T-helper 2 cell treated with Interferon-gamma antibody and Interleukin-4, amounts not matched to agents 5 μg/mL and 100 μg/mL, for 36 hours (primary cell): ENCODE results near the gene ACTR1B.
"Not testable (repeated sequence)": the region's sequence is repeated elsewhere in the genome, so short reads cannot be mapped to it uniquely, and the experiment has no call there.

Experiments
- DNase-seq: peaks from one replicate; pipeline ENCODE4 v3.0.0; 2021; ENCODE audit warnings: low spot score
- H3K27ac Mint-ChIP-seq: one replicate; pipeline ENCODE4 v1.8.0; 2021; ENCODE audit warnings: mild to moderate bottlenecking, mixed read lengths
- H3K27me3 Mint-ChIP-seq: one replicate; pipeline ENCODE4 v1.8.0; 2021; ENCODE audit warnings: low read depth, mixed read lengths
- H3K36me3 Mint-ChIP-seq: one replicate; pipeline ENCODE4 v1.8.0; 2021; ENCODE audit warnings: low read depth, mixed read lengths
- H3K4me1 Mint-ChIP-seq: one replicate; pipeline ENCODE4 v1.8.0; 2021; ENCODE audit warnings: low read depth, mixed read lengths
- H3K4me3 Mint-ChIP-seq: one replicate; pipeline ENCODE4 v1.8.0; 2022; ENCODE audit warnings: mild to moderate bottlenecking, moderate library complexity, mixed read lengths
- H3K9me3 Mint-ChIP-seq: one replicate; pipeline ENCODE4 v1.8.0; 2021; ENCODE audit warnings: mixed read lengths

Gene ACTR1B

DNA sequence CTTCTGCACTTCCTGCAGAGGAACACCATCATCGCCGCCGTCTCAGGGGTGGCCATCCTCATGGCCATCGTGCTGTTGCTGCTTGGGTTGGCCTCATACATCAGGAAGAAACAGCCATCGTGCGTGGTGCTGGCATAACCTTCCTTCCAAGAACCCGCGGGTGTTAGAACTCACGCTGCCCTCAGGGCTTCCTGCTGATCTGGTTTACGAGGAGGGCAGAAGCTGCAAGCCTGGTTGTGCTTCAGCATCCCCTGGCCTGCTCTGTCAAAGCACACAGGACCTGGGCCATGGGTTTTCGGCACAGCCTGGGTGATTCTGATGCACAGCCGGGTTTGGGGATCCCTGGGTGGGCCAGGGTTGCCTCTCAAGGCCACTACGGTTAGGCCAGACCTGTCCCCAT is 37.3 kb upstream of the ACTR1B start:
- DNase-seq = no peak
- H3K4me3 Mint-ChIP-seq = no peak overlapping the region
- no peaks in the 10 kb centered on the region for H3K9me3 Mint-ChIP-seq
- peaks cover 4% of the 10 kb centered on the region for H3K27me3 Mint-ChIP-seq
- no peaks in the 10 kb centered on the region for H3K36me3 Mint-ChIP-seq
- peak overlapping the region; percentile 41 for H3K27ac Mint-ChIP-seq
- peaks cover 13% of the 10 kb centered on the region for H3K4me1 Mint-ChIP-seq

DNA sequence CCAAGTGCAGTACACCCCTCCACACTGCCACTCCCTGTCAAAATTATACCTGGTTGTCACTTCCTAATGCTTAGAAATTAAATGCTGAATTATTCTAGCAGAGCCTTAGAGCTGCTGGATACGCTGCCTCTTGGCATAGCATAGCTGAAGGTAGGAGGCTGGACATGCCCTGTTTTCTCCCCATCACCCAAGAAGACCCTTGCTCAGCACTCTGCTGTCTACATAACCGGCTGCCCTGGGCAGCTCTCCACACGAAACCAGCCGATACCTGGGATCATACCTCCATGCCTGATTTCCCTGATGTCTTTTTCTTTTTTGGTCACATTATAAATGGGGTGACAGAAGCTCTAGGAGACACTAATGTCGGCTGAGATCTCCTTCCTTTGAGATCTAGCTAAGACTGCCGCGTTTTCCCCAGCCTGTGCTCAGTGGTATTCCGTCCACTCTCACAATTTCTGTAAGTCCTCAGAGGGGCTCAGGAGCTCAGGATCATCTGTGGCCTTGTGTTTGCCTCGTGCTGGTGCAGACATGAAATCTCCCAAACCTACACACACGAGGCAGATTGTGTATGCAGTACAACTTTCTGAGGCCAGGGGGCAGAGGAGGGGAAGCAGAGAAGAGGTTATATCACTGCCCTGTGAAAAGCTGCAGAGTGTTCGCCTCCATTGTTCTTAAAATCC is 36.1 kb upstream of the ACTR1B start:
- no peak for DNase-seq
- H3K4me1 Mint-ChIP-seq = peaks cover 13% of the 10 kb centered on the region
- no peaks in the 10 kb centered on the region for H3K9me3 Mint-ChIP-seq
- no peak overlapping the region for H3K27ac Mint-ChIP-seq
- no peaks in the 10 kb centered on the region for H3K36me3 Mint-ChIP-seq
- peaks cover 4% of the 10 kb centered on the region for H3K27me3 Mint-ChIP-seq
- H3K4me3 Mint-ChIP-seq = no peak overlapping the region

- H3K4me1 Mint-ChIP-seq = peaks cover 13% of the 10 kb centered on the region
- no peak for DNase-seq
- H3K27me3 Mint-ChIP-seq = peaks cover 4% of the 10 kb centered on the region
- no peaks in the 10 kb centered on the region for H3K9me3 Mint-ChIP-seq
- H3K27ac Mint-ChIP-seq = no peak overlapping the region
- H3K4me3 Mint-ChIP-seq = no peak overlapping the region
- H3K36me3 Mint-ChIP-seq = no peaks in the 10 kb centered on the region
These were observed 34.7 kb upstream of the ACTR1B start for GRCh38 chr2:97698530-97698929.

GRCh38 chr2:97697252-97698235 is 33.7 kb upstream of the ACTR1B start:
- peak overlapping the region; percentile 25 for H3K4me3 Mint-ChIP-seq
- peaks cover under 1% of the 10 kb centered on the region for H3K27me3 Mint-ChIP-seq
- H3K9me3 Mint-ChIP-seq = no peaks in the 10 kb centered on the region
- H3K4me1 Mint-ChIP-seq = peaks cover 11% of the 10 kb centered on the region
- H3K36me3 Mint-ChIP-seq = no peaks in the 10 kb centered on the region
- peak; percentile 82 for DNase-seq
- no peak overlapping the region for H3K27ac Mint-ChIP-seq

DNA sequence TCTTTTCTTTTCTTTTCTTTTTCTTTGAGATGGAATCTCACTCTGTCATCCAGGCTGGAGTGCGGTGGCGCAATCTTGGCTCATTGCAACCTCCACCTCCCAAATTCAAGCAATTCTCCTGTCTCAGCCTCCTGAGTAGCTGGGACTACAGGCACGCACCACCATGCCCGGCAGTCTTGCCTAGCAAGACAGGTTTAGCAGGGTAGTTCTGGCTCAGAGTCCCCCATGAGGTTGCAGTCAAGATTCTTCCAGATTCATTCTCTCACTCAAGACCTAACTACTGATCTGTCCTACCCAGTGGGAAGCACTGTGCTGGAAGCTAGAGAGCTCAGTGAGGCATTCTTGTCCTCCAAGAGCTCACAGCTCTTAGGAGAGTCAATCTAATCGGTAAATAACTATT is 31.9 kb upstream of the ACTR1B start:
- no peaks in the 10 kb centered on the region for H3K9me3 Mint-ChIP-seq
- H3K27ac Mint-ChIP-seq = no peak overlapping the region
- H3K36me3 Mint-ChIP-seq = no peaks in the 10 kb centered on the region

DNA sequence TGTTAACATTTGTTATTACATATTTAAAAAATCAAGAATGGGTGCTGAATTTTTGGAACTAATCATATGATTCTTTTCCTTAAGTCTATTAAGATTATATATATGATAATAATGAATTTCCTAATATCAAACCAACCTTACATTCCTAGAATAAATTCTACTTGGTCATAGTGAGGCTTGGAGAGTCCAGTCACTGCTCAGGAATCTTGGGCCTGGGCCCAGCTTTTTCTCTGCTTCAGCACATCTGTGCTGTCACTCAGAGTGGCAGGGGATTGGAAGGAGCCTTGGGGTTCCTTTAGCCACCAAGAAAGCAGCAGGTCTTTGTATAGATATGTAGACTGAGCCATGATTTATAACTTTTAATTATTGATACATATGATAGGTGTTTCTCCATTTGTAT is 29.6 kb upstream of the ACTR1B start:
- H3K36me3 Mint-ChIP-seq = no peaks in the 10 kb centered on the region
- H3K27ac Mint-ChIP-seq = no peak overlapping the region
- H3K4me3 Mint-ChIP-seq = no peak overlapping the region
- H3K27me3 Mint-ChIP-seq = no peaks in the 10 kb centered on the region
- no peak for DNase-seq
- no peaks in the 10 kb centered on the region for H3K9me3 Mint-ChIP-seq
- peaks cover 11% of the 10 kb centered on the region for H3K4me1 Mint-ChIP-seq

More for the DNA sequence above, 31.9 kb upstream of the ACTR1B start:
- H3K4me3 Mint-ChIP-seq = no peak overlapping the region
- no peak for DNase-seq
- H3K4me1 Mint-ChIP-seq = peaks cover 11% of the 10 kb centered on the region
- H3K27me3 Mint-ChIP-seq = no peaks in the 10 kb centered on the region

DNA sequence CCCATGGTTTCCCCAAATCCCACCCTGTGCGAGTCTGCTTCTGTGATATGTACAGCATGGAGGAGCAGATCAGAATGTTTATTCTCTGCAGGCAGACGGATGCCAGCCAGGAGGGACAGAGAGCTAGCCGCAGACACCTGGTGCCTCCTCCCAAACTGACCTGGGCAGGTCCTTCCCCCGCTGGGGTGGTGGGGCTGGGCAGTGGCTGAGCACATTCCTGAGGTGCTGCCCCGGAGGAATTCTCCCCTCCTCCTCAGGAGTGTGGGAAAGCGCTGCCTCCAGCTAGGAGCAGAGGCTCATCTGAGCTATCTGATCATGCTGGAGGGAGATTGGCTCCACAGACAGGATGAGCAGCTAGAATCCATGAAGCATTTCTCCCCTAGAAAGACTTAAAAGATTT is 27.3 kb upstream of the ACTR1B start:
- no peak overlapping the region for H3K4me3 Mint-ChIP-seq
- peaks cover 14% of the 10 kb centered on the region for H3K4me1 Mint-ChIP-seq
- H3K36me3 Mint-ChIP-seq = no peaks in the 10 kb centered on the region
- no peak for DNase-seq
- no peaks in the 10 kb centered on the region for H3K9me3 Mint-ChIP-seq
- H3K27me3 Mint-ChIP-seq = no peaks in the 10 kb centered on the region
- no peak overlapping the region for H3K27ac Mint-ChIP-seq

DNA sequence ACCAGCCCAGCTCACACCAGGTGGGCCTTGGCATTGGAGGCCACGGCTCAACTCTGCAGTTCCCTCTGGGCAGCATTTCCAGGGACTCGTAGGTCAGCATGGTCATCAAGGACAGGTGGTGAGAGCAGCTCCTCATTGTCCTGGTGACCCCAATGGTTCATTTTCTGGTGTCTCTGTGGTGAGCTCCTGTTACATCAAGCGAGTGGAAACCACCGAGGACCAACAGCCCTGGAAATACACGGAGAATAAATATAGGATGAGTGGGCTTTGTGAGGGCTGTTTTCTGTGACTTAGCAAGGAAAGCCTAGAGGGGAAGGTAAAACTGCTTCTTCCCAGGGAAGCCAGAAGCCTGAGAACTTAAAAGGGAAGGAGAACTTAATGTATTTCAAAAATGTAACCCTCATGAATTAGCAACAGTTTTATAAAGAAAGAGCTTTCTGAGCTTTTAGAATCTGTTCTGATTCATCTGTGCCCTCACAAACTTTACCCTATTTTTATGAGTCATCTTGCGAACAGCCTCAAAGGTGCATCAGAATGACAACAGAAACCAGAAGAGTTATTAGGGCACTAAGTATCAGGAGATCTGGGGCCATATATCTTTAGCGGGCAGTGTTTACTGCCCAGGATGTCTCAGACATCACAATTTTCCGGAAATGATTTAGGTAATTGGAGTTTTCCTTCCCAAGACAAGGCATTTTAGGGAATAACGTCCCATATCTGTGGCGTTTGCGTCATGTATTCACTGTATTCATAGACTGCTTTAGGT is 24.4 kb upstream of the ACTR1B start:
- Mint-ChIP-seq H3K27me3 (no peaks in the 10 kb centered on the region), H3K4me1 (peaks cover 14% of the 10 kb centered on the region), H3K9me3 (no peaks in the 10 kb centered on the region), H3K4me3 (no peak overlapping the region), H3K27ac (peak overlapping the region; percentile 38), H3K36me3 (no peaks in the 10 kb centered on the region)
- DNase-seq = no peak

DNA sequence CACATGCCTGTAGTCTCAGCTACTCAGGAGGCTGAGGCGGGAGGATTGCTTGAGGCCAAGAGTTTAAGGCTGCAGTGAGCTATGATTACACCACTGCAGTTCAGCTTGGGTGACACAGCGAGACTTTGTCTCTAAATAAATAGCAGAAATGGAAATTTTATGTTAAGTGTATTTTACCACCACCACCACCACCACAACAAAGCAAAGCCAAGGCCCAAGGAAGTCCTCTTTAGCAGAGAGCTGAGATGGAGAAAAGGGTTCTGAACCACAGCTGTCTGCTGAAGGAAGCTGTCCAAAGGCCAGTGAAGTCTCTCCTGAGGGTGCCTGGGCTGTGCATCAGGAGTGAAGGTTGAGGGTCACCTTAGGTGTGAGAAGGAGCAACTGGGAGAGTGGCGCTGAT is 23.4 kb upstream of the ACTR1B start:
- not testable (repeated sequence) for H3K9me3 Mint-ChIP-seq, H3K4me3 Mint-ChIP-seq, H3K36me3 Mint-ChIP-seq, H3K27ac Mint-ChIP-seq, H3K27me3 Mint-ChIP-seq, DNase-seq
- H3K4me1 Mint-ChIP-seq = peaks cover 14% of the 10 kb centered on the region

DNA sequence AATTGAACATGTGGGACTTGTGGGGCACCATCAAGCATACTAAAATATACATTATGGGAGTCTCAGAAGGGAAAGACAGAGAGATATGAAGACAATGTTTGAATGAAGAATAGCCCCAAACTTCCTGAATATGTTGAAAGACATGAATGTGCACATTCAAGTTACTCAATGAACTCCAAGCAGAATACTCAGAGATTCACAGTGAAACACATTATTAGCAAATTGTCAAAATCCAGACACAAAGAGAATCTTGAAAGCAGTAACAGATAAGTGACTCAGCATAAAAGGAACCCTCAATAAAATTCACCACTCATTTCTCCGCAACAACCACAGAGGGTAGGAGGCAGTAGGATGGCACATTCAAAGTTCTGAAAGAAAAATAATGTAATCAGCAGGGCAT is 14.5 kb upstream of the ACTR1B start:
- H3K27me3 Mint-ChIP-seq = peaks cover 1% of the 10 kb centered on the region
- H3K27ac Mint-ChIP-seq = no peak overlapping the region
- H3K4me3 Mint-ChIP-seq = no peak overlapping the region
- H3K36me3 Mint-ChIP-seq = no peaks in the 10 kb centered on the region
- peaks cover 15% of the 10 kb centered on the region for H3K4me1 Mint-ChIP-seq
- no peak for DNase-seq
- H3K9me3 Mint-ChIP-seq = no peaks in the 10 kb centered on the region

DNA sequence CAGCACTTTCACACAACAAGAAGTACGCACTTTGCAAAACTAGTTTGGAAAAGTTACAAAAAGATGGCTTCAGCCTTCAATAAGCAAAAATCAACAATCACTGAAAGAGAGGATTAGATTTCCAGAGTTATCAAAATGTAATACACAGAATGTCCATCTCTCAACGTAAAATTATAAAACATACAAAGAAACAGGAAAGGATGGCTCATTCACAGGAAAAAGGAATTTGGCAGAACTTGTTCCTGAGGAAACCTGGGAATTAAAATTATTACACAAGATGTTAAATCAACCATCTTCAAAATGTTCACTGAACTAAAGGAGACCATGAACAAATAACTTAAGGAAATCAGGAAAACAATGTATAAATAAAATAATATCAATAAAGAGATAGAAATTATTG is 13.6 kb upstream of the ACTR1B start:
- Mint-ChIP-seq H3K4me1 (peaks cover 20% of the 10 kb centered on the region), H3K9me3 (no peaks in the 10 kb centered on the region), H3K27me3 (peaks cover 1% of the 10 kb centered on the region), H3K4me3 (no peak overlapping the region), H3K36me3 (no peaks in the 10 kb centered on the region), H3K27ac (no peak overlapping the region)
- no peak for DNase-seq

- H3K4me1 Mint-ChIP-seq = peaks cover 20% of the 10 kb centered on the region
- H3K9me3 Mint-ChIP-seq = no peaks in the 10 kb centered on the region
- H3K36me3 Mint-ChIP-seq = no peaks in the 10 kb centered on the region
- no peak overlapping the region for H3K4me3 Mint-ChIP-seq
- DNase-seq = no peak
- H3K27me3 Mint-ChIP-seq = peaks cover 1% of the 10 kb centered on the region
- no peak overlapping the region for H3K27ac Mint-ChIP-seq
These were observed 12.8 kb upstream of the ACTR1B start for GRCh38 chr2:97676620-97677019.

DNA sequence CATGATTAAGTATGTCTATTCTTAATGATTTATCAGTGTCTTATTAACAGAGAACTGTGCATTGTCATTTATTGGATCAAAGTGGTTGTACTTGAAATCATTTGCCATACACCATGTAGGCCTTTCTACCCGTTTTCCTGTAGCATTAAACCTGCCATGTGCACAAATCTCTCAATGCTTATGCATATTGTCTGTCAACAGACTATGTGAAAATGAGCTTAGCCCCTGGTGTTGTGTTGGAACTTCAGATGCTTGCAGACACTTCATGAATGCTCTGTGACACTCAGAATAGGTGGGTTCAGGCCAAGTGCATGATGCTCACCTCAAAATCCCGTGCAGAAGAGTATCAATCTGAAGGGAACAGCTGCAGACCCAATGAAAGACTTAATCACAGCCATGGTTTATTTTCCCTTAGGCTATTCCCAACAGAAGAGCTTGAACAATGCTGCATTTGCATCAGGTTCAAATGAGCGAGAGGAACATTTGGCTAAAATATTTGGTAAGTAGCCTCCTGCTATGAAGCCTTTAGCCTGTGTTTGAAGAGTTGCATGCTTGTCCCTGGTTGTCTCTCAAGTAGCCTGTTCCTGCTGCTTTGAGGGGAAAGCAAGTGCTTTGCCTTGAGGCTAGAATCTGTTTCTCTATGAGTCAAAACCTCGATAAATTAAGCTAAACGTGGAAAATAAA is 11.7 kb upstream of the ACTR1B start:
- Mint-ChIP-seq H3K27ac (no peak overlapping the region), H3K27me3 (peaks cover 1% of the 10 kb centered on the region), H3K36me3 (no peaks in the 10 kb centered on the region), H3K9me3 (no peaks in the 10 kb centered on the region), H3K4me3 (no peak overlapping the region), H3K4me1 (peaks cover 20% of the 10 kb centered on the region)
- no peak for DNase-seq
